Cardiac fibroblast (primary cell): Measurements from ENCODE around the gene GCFC2.
A peak's percentile ranks its signal among the peaks of the same experiment; 100 is the strongest.

Experiments
- DNase-seq, 2 donors: peaks; one replicate each; pipeline versions ENCODE4 v3.0.0 to v3.0.0-alpha.2; 2010; ENCODE audit warnings: low read depth in 2 of 2
- H3K4me3 ChIP-seq, 2 donors: replicated peaks in 1 of 2; 1 replicate in 1 of 2; 2 replicates in 1 of 2; pipeline ENCODE4 v1.5.1; 2011; ENCODE audit warnings: low read depth in 2 of 2, low read length in 2 of 2, mild to moderate bottlenecking in 2 of 2, moderate library complexity in 1 of 2
- TF ChIP-seq, protein P1 (sequence below): IDR thresholded peaks from one replicate; pipeline ENCODE4 v1.5.1; 2011; ENCODE audit warnings: low read depth, mild to moderate bottlenecking, low read length, inconsistent platforms

GCFC2 gene

GRCh38 chr2:75643980-75644379 lies 66.7 kb downstream of the GCFC2 start:
- no peak for DNase-seq
- no peak overlapping the region for H3K4me3 ChIP-seq
- TF ChIP-seq, protein P1, sequence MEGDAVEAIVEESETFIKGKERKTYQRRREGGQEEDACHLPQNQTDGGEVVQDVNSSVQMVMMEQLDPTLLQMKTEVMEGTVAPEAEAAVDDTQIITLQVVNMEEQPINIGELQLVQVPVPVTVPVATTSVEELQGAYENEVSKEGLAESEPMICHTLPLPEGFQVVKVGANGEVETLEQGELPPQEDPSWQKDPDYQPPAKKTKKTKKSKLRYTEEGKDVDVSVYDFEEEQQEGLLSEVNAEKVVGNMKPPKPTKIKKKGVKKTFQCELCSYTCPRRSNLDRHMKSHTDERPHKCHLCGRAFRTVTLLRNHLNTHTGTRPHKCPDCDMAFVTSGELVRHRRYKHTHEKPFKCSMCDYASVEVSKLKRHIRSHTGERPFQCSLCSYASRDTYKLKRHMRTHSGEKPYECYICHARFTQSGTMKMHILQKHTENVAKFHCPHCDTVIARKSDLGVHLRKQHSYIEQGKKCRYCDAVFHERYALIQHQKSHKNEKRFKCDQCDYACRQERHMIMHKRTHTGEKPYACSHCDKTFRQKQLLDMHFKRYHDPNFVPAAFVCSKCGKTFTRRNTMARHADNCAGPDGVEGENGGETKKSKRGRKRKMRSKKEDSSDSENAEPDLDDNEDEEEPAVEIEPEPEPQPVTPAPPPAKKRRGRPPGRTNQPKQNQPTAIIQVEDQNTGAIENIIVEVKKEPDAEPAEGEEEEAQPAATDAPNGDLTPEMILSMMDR = no peak

DNA sequence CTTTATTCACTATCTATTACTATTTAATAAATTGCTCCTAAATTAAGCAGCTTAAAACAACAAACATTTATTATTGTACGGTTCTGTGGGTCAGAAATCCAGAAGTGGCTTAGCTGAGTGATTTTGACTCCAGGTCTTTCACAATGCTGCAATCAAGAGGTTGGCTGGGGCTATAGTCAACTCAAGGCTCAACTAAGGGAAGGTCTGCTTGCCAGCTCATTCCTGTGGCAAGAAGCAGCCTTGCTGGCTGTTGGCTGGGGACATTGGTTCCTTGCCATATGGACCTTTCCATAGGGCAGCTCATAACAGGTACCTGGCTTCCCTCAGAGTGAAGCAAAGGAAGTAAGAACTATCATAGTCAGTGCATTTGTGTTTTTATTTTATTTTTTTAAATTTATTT lies 69.1 kb downstream of the GCFC2 start:
- no peak overlapping the region for H3K4me3 ChIP-seq
- DNase-seq = peak; percentile 37 to 53
- TF ChIP-seq, protein P1 = no peak

DNA sequence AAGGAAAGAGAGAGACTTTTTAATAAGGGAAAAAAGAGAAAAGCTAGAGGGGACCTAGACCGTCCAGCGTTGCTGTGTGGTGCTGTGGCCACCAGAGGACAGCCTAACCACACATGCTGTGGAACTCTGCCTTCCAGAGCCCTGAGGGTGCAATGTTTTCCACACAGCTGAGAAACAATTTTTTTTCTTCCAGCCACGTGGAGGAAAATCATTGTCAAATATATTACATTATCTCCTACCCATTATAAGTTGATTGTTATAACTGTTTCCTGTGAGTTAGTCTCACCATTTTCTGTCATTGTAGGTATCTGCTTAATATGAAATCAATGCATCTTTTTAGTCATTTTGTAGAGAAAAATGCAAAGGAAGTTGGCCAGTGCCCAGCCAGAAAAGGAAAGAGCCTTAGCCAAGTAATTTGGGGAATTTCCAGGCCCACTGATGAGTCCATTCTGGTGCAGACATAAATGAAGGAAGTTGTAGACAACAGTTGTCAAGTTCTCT lies 70.0 kb downstream of the GCFC2 start:
- peak; percentile 82 to 85 for DNase-seq

GRCh38 chr2:75637568-75637967 lies 73.1 kb downstream of the GCFC2 start:
- DNase-seq = no peak
- TF ChIP-seq, protein P1 = peak; percentile 1
- no peak overlapping the region for H3K4me3 ChIP-seq

More for the DNA sequence above, 70.0 kb downstream of the GCFC2 start:
- no peak overlapping the region for H3K4me3 ChIP-seq
- TF ChIP-seq, protein P1 = peak; percentile 100

GRCh38 chr2:75634945-75635344 lies 75.8 kb downstream of the GCFC2 start:
- TF ChIP-seq, protein P1 = no peak
- no peak for DNase-seq
- H3K4me3 ChIP-seq = no peak overlapping the region

DNA sequence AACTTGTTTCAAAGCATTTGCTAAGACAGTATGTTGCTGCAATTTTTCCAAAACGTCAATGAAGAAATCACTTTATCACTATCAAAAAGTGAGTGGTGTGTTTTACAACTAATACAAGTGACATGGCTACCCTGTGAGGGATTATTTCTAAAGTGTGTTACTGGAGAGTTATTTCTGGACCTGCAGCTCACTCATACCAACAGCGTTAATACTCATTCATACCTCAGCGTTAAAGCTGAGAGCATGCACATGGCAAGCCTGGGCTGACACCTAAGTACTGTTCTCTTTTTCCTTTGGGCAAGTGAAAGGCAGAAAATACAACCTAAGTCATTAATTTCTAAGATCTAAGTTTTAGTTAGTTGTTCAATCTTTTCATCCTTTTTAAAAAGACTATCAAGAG lies 77.1 kb downstream of the GCFC2 start:
- no peak for DNase-seq
- H3K4me3 ChIP-seq = no peak overlapping the region
- TF ChIP-seq, protein P1 = no peak

- H3K4me3 ChIP-seq = no peak overlapping the region
- TF ChIP-seq, protein P1 = no peak
- DNase-seq = no peak
Observed at GRCh38 chr2:75632813-75633212, 77.9 kb downstream of the GCFC2 start.
